ENCODE data around the gene AGPAT1. TPM values are rescaled to one million over a fixed set of nuclear protein-coding genes. Genes with fewer than 3 reads are reported as not detected.

AGPAT1 gene
- polyA plus RNA-seq, 1 experiment: 158 TPM

GRCh38 chr6:32176476-32177182 lies 745 bp upstream of the AGPAT1 start:
- peaks cover 8% of the 10 kb centered on the region for H3K36me3 ChIP-seq (ENCODE audit: control insufficient read depth, insufficient read depth, low read length)
- H3K27me3 ChIP-seq (ENCODE audit: control insufficient read depth, insufficient read depth, low read length): no peaks in the 10 kb centered on the region
- DNase-seq (ENCODE audit: low read depth): no peak
- ChIA-PET POLR2A (interaction anchor here (0.5 to 1.3 kb wide), 3 partner anchors 12 to 795 kb away, joined by 5 to 7 read pairs (median 6); no protein-coding TSS in a partner anchor), CTCF (interaction anchor here (1.0 to 2.0 kb wide), 5 partner anchors 14 to 60 kb away, joined by 3 to 7 read pairs (median 4); partner anchors contain the start of gene PBX2)
- no peak for TF ChIP-seq CTCF (IDR thresholded peaks at IDR 0.05; ENCODE audit: insufficient read depth, low read depth, low read length)
- peak overlapping the region; percentile 97 for H3K4me3 ChIP-seq (ENCODE audit: low read depth, low read length)

- DNase-seq (ENCODE audit: low read depth): no peak
- Histone ChIP-seq H3K27me3 (ENCODE audit: control insufficient read depth, insufficient read depth, low read length) (no peaks in the 10 kb centered on the region), H3K36me3 (ENCODE audit: control insufficient read depth, insufficient read depth, low read length) (peaks cover 12% of the 10 kb centered on the region), H3K4me3 (ENCODE audit: low read depth, low read length) (peak overlapping the region; percentile 97)
- TF ChIP-seq CTCF (IDR thresholded peaks at IDR 0.05; ENCODE audit: insufficient read depth, low read depth, low read length): no peak
- ChIA-PET POLR2A (no interaction called here), CTCF (no interaction called here)
These were observed 568 bp downstream of the AGPAT1 start for GRCh38 chr6:32175322-32175710.

GRCh38 chr6:32174416-32174815 lies 1.5 kb downstream of the AGPAT1 start:
- no peak overlapping the region for H3K4me3 ChIP-seq (ENCODE audit: low read depth, low read length)
- POLR2A ChIA-PET: no interaction called here
- CTCF ChIA-PET: no interaction called here
- H3K36me3 ChIP-seq (ENCODE audit: control insufficient read depth, insufficient read depth, low read length): peaks cover 15% of the 10 kb centered on the region
- no peaks in the 10 kb centered on the region for H3K27me3 ChIP-seq (ENCODE audit: control insufficient read depth, insufficient read depth, low read length)
- no peak for TF ChIP-seq CTCF (IDR thresholded peaks at IDR 0.05; ENCODE audit: insufficient read depth, low read depth, low read length)
- no peak for DNase-seq (ENCODE audit: low read depth)

- no peaks in the 10 kb centered on the region for H3K27me3 ChIP-seq (ENCODE audit: control insufficient read depth, insufficient read depth, low read length)
- ChIA-PET CTCF (no interaction called here), POLR2A (no interaction called here)
- TF ChIP-seq CTCF (IDR thresholded peaks at IDR 0.05; ENCODE audit: insufficient read depth, low read depth, low read length): no peak
- no peak for DNase-seq (ENCODE audit: low read depth)
- H3K36me3 ChIP-seq (ENCODE audit: control insufficient read depth, insufficient read depth, low read length): peaks cover 21% of the 10 kb centered on the region
- no peak overlapping the region for H3K4me3 ChIP-seq (ENCODE audit: low read depth, low read length)
These were observed 2.7 kb downstream of the AGPAT1 start for GRCh38 chr6:32173051-32173727.

GRCh38 chr6:32171234-32171633 lies 4.7 kb downstream of the AGPAT1 start:
- CTCF ChIA-PET: no interaction called here
- TF ChIP-seq CTCF (IDR thresholded peaks at IDR 0.05; ENCODE audit: insufficient read depth, low read depth, low read length): no peak
- DNase-seq (ENCODE audit: low read depth): no peak
- Histone ChIP-seq H3K27me3 (ENCODE audit: control insufficient read depth, insufficient read depth, low read length) (no peaks in the 10 kb centered on the region), H3K36me3 (ENCODE audit: control insufficient read depth, insufficient read depth, low read length) (peaks cover 33% of the 10 kb centered on the region), H3K4me3 (ENCODE audit: low read depth, low read length) (no peak overlapping the region)
- POLR2A ChIA-PET: no interaction called here

Measured in BJ (cell line).